RPMI8226 (cell line): Measurements from ENCODE around the gene CCDC18.
"Not testable (repeated sequence)": the region's sequence is repeated elsewhere in the genome, so short reads cannot be mapped to it uniquely, and the experiment has no call there.

Source experiments
- DNase-seq: peaks from one replicate; pipeline ENCODE4 v3.0.0-alpha.2; 2015

CCDC18 gene

GRCh38 chr1:93172778-93173177 lies 7.7 kb upstream of the CCDC18 start:
- DNase-seq = no peak

- DNase-seq = not testable (repeated sequence)
These were observed 5.9 kb upstream of the CCDC18 start for GRCh38 chr1:93174638-93175037.

GRCh38 chr1:93177991-93178390 lies 2.5 kb upstream of the CCDC18 start:
- no peak for DNase-seq

GRCh38 chr1:93178418-93178817 lies 2.1 kb upstream of the CCDC18 start:
- DNase-seq = peak; percentile 12

- peak; percentile 95 for DNase-seq
These were observed 420 bp upstream of the CCDC18 start, which contains the start of gene TMED5 for GRCh38 chr1:93179886-93180722. TMED5 (minus strand) TSS chr1:93180413; CDS start chr1:93180242, 171 bp downstream.

- DNase-seq = no peak
These were observed 6.1 kb downstream of the CCDC18 start for GRCh38 chr1:93186667-93187066.

GRCh38 chr1:93190432-93190831 lies 9.9 kb downstream of the CCDC18 start:
- DNase-seq = no peak

- DNase-seq = no peak
These were observed 13.9 kb downstream of the CCDC18 start for GRCh38 chr1:93194231-93194990.

- DNase-seq = no peak
These were observed 16.1 kb downstream of the CCDC18 start for GRCh38 chr1:93196591-93196990.

- DNase-seq = no peak
These were observed 18.6 kb downstream of the CCDC18 start for GRCh38 chr1:93199150-93199549.

- no peak for DNase-seq
These were observed 19.6 kb downstream of the CCDC18 start for GRCh38 chr1:93200086-93200620.

GRCh38 chr1:93200714-93201113 lies 20.2 kb downstream of the CCDC18 start:
- DNase-seq = no peak

GRCh38 chr1:93205892-93206566 lies 25.5 kb downstream of the CCDC18 start:
- no peak for DNase-seq

GRCh38 chr1:93206567-93206954 lies 26.0 kb downstream of the CCDC18 start:
- DNase-seq = no peak

GRCh38 chr1:93207211-93207610 lies 26.7 kb downstream of the CCDC18 start:
- no peak for DNase-seq

GRCh38 chr1:93215322-93215721 lies 34.8 kb downstream of the CCDC18 start:
- no peak for DNase-seq

GRCh38 chr1:93219443-93219842 lies 38.9 kb downstream of the CCDC18 start:
- DNase-seq = peak; percentile 43

GRCh38 chr1:93220716-93221115 lies 40.2 kb downstream of the CCDC18 start:
- DNase-seq = not testable (repeated sequence)

GRCh38 chr1:93221913-93222312 lies 41.4 kb downstream of the CCDC18 start:
- DNase-seq = no peak

GRCh38 chr1:93223023-93223675 lies 42.6 kb downstream of the CCDC18 start:
- DNase-seq = no peak

- DNase-seq = no peak
These were observed 54.7 kb downstream of the CCDC18 start for GRCh38 chr1:93235261-93235660.

GRCh38 chr1:93237021-93237420 lies 56.5 kb downstream of the CCDC18 start:
- no peak for DNase-seq

- DNase-seq = no peak
These were observed 57.9 kb downstream of the CCDC18 start for GRCh38 chr1:93238425-93238824.
